PC-3 (cell line): ENCODE measurements around the gene SFTPB. TPM values are rescaled to one million over a fixed set of nuclear protein-coding genes. Genes with fewer than 3 reads are reported as not detected.

Experiments used
- ATAC-seq: fragments of 200-7000 bp; cut with Tn5 transposase; 2 replicates; pipeline ENCODE4 v1.9.1; 2020; ENCODE audit warnings: mild to moderate bottlenecking, moderate library complexity
- BruUV-seq: library from RNA; stranded (reverse); fragments of 400-500 nt; replicated peaks from 2 replicates; lab custom pipeline; 2021; lab: Mats Ljungman, UMichigan
- CTCF ChIA-PET: fragments of 300-600 bp; sonication (Branson Sonifier 250); formaldehyde crosslinking; loops from one replicate; lab custom pipeline; 2022; ENCODE audit warnings: antibody characterized with exemption; lab: Charles Lee
- POLR2A ChIA-PET: fragments of 300-600 bp; sonication (Branson Sonifier 250); formaldehyde crosslinking; loops from one replicate; lab custom pipeline; 2022; ENCODE audit warnings: antibody characterized with exemption; ENCODE audit not compliant: unreplicated experiment; lab: Charles Lee
- DNase-seq: peaks from one replicate; pipeline ENCODE4 v3.0.0-alpha.2; 2015
- H2AFZ ChIP-seq: fragments of 300-600 bp; sonication (generic); 2 replicates; pipeline ENCODE4 v1.6.0; 2016; ENCODE audit warnings: antibody characterized with exemption, low read length
- H3F3A ChIP-seq: fragments of 300-600 bp; sonication (generic); one replicate; pipeline ENCODE4 v1.6.0; 2017; ENCODE audit warnings: antibody characterized with exemption, low read length, control low read depth, mild to moderate bottlenecking; ENCODE audit not compliant: unreplicated experiment
- H3K27ac ChIP-seq: fragments of 300-600 bp; sonication (generic); 2 replicates; pipeline ENCODE4 v1.5.1; 2016; ENCODE audit warnings: mild to moderate bottlenecking, low read length
- H3K27me3 ChIP-seq: fragments of 300-600 bp; sonication (generic); 2 replicates; pipeline ENCODE4 v1.6.1; 2016; ENCODE audit warnings: low read length, mixed read lengths
- H3K36me3 ChIP-seq: fragments of 300-600 bp; sonication (generic); 2 replicates; pipeline ENCODE4 v1.6.1; 2016; ENCODE audit warnings: low read depth, mixed run types, low read length, mixed read lengths
- H3K4me1 ChIP-seq: fragments of 300-600 bp; sonication (generic); 2 replicates; pipeline ENCODE4 v1.5.1; 2016; ENCODE audit warnings: low read length; ENCODE audit not compliant: insufficient read depth
- H3K4me2 ChIP-seq: fragments of 300-600 bp; sonication (generic); 2 replicates; pipeline ENCODE4 v1.6.0; 2016; ENCODE audit warnings: low read length
- H3K4me3 ChIP-seq: fragments of 300-600 bp; sonication (generic); 2 replicates; pipeline ENCODE4 v1.5.1; 2016; ENCODE audit warnings: mild to moderate bottlenecking, low read length, mixed read lengths
- H3K79me2 ChIP-seq: fragments of 300-600 bp; sonication (generic); 2 replicates; pipeline ENCODE4 v1.6.1; 2017; ENCODE audit warnings: low read length, mixed read lengths
- H3K9ac ChIP-seq: fragments of 300-600 bp; sonication (generic); 2 replicates; pipeline ENCODE4 v1.6.0; 2016; ENCODE audit warnings: mild to moderate bottlenecking, low read length
- H3K9me2 ChIP-seq: fragments of 300-600 bp; sonication (generic); replicated peaks from 2 replicates; pipeline ENCODE4 v1.6.1; 2016; ENCODE audit warnings: mixed run types, low read length, mixed read lengths
- H3K9me3 ChIP-seq: fragments of 300-600 bp; sonication (generic); 2 replicates; pipeline ENCODE4 v1.6.1; 2016; ENCODE audit warnings: low read length, mixed read lengths
- H4K20me1 ChIP-seq: fragments of 300-600 bp; sonication (generic); 2 replicates; pipeline ENCODE4 v1.6.1; 2016; ENCODE audit warnings: low read length, mixed read lengths
- EZH2 ChIP-seq: fragments of 300-600 bp; sonication (generic); IDR thresholded peaks from one replicate; pipeline ENCODE4 v1.6.1; 2017; ENCODE audit warnings: antibody characterized with exemption, mild to moderate bottlenecking, low read length; ENCODE audit not compliant: unreplicated experiment
- EZH2phosphoT487 ChIP-seq: fragments of 300-600 bp; sonication (generic); IDR thresholded peaks from 2 replicates; pipeline ENCODE4 v1.6.1; 2018; ENCODE audit warnings: mild to moderate bottlenecking, antibody characterized with exemption, low read length, borderline replicate concordance
- intact Hi-C: fragments of 100-400 bp; cut with micrococcal nuclease; formaldehyde crosslinking; loops from 2 replicates; pipeline ENCODE4 v1.9.0; 2023
- total RNA-seq: library from RNA; depleted of rRNA; stranded (reverse); fragments of >200 nt; gene quantifications from 2 replicates; pipeline ENCODE4 v1.2.3, GENCODE V29; 2014
- TF ChIP-seq, protein P1 (sequence below): fragments of 300-600 bp; sonication (generic); conservative IDR thresholded peaks from 2 replicates; pipeline ENCODE4 v1.5.1; 2017; ENCODE audit warnings: antibody characterized with exemption, low read depth, mild to moderate bottlenecking, low read length

SFTPB gene
- total RNA-seq, 1 experiment from 2014 or later, result not detected

GRCh38 chr2:85681776-85682175 lies 13.8 kb upstream of the SFTPB start:
- H3K27ac ChIP-seq, result no peak overlapping the region
- ATAC-seq, result no peak
- POLR2A ChIA-PET, result no interaction called here

GRCh38 chr2:85681372-85681763 lies 13.4 kb upstream of the SFTPB start:
- H3K79me2 ChIP-seq, result no peaks in the 10 kb centered on the region
- DNase-seq, result no peak
- H3K4me3 ChIP-seq, result no peak overlapping the region
- no peaks in the 10 kb centered on the region for H4K20me1 ChIP-seq
- H3K27ac ChIP-seq, result no peak overlapping the region
- ChIA-PET CTCF (interaction anchor here (0.6 kb wide), 1 partner anchor 369 kb away, joined by 3 read pairs; no protein-coding TSS in a partner anchor), POLR2A (no interaction called here)
- peak; percentile 28; the same call in 1 of the 2 replicates for ATAC-seq
- H3K27me3 ChIP-seq, result no peaks in the 10 kb centered on the region
- no peaks in the 10 kb centered on the region for H3K36me3 ChIP-seq
- no peaks in the 10 kb centered on the region for H3K9me3 ChIP-seq
- H3K4me2 ChIP-seq, result peak overlapping the region; percentile 27; the same call in 1 of the 2 replicates
- no peaks in the 10 kb centered on the region for H3F3A ChIP-seq
- peaks cover 19% of the 10 kb centered on the region for H3K4me1 ChIP-seq
- H3K9ac ChIP-seq, result no peak overlapping the region
- no peaks in the 10 kb centered on the region for H3K9me2 ChIP-seq
- no peak overlapping the region for H2AFZ ChIP-seq
- intact Hi-C loops, result no loop called here
- no TSS peak for BruUV-seq
- TF ChIP-seq, protein P1, sequence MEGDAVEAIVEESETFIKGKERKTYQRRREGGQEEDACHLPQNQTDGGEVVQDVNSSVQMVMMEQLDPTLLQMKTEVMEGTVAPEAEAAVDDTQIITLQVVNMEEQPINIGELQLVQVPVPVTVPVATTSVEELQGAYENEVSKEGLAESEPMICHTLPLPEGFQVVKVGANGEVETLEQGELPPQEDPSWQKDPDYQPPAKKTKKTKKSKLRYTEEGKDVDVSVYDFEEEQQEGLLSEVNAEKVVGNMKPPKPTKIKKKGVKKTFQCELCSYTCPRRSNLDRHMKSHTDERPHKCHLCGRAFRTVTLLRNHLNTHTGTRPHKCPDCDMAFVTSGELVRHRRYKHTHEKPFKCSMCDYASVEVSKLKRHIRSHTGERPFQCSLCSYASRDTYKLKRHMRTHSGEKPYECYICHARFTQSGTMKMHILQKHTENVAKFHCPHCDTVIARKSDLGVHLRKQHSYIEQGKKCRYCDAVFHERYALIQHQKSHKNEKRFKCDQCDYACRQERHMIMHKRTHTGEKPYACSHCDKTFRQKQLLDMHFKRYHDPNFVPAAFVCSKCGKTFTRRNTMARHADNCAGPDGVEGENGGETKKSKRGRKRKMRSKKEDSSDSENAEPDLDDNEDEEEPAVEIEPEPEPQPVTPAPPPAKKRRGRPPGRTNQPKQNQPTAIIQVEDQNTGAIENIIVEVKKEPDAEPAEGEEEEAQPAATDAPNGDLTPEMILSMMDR, result no peak
- no peak for TF ChIP-seq EZH2phosphoT487
- TF ChIP-seq EZH2, result no peak

More at GRCh38 chr2:85681776-85682175, 13.8 kb upstream of the SFTPB start:
- Histone ChIP-seq H3K4me2 (no peak overlapping the region), H3K9ac (no peak overlapping the region), H3F3A (no peaks in the 10 kb centered on the region), H2AFZ (no peak overlapping the region), H3K9me3 (no peaks in the 10 kb centered on the region), H4K20me1 (no peaks in the 10 kb centered on the region), H3K9me2 (no peaks in the 10 kb centered on the region), H3K79me2 (no peaks in the 10 kb centered on the region), H3K4me1 (peaks cover 19% of the 10 kb centered on the region), H3K4me3 (no peak overlapping the region), H3K36me3 (no peaks in the 10 kb centered on the region), H3K27me3 (no peaks in the 10 kb centered on the region)
- intact Hi-C loops, result no loop called here
- no peak for TF ChIP-seq EZH2phosphoT487
- no peak for TF ChIP-seq EZH2
- TF ChIP-seq, protein P1, result no peak
- no peak for DNase-seq
- CTCF ChIA-PET, result interaction anchor here (0.6 kb wide), 1 partner anchor 369 kb away, joined by 3 read pairs; no protein-coding TSS in a partner anchor
- no TSS peak for BruUV-seq

DNA sequence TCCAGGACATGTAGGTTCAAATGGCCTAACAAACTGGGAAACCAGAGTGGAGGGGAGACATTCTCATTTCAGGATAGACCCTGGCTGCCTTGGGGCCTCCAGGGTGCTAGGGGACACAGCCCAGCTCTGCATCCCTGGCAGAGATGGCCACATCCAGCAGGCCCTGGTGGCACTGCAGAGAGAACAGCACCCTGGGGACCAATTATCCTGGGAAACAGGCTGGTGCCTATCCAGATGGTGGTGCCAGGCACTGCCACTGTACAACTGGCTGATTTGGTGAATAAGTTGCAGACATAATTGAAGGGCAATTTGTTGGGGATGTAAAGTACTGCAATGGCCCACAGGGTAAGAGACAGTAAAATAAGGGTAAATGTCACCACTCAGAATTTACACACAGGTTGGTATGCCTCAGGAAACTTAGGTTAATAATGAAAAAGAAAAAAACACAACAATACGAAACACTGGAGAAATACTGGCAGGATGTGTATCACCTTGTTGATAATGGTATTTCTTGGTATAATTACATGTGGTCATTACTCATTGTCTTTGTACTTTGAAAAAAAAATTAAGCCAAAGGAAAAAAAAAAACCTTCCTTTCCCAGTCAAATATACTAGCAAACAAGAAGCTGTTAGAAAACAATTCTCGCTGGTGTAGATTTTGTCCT lies 12.8 kb upstream of the SFTPB start:
- CTCF ChIA-PET, result interaction anchor here (0.6 kb wide), 1 partner anchor 370 kb away, joined by 3 read pairs; no protein-coding TSS in a partner anchor
- H3K9me2 ChIP-seq, result no peaks in the 10 kb centered on the region
- H3K9me3 ChIP-seq, result no peaks in the 10 kb centered on the region
- no peak overlapping the region for H3K9ac ChIP-seq
- peaks cover 19% of the 10 kb centered on the region for H3K4me1 ChIP-seq
- H3K4me2 ChIP-seq, result peak overlapping the region; percentile 27
- no peaks in the 10 kb centered on the region for H4K20me1 ChIP-seq
- TF ChIP-seq EZH2phosphoT487 (no peak), EZH2 (no peak)
- TF ChIP-seq, protein P1, result no peak
- no TSS peak for BruUV-seq
- no peak overlapping the region for H3K4me3 ChIP-seq
- no peak overlapping the region for H3K27ac ChIP-seq
- intact Hi-C loops, result no loop called here
- no peaks in the 10 kb centered on the region for H3F3A ChIP-seq
- H3K27me3 ChIP-seq, result no peaks in the 10 kb centered on the region
- POLR2A ChIA-PET, result no interaction called here
- no peaks in the 10 kb centered on the region for H3K36me3 ChIP-seq
- ATAC-seq (peak; percentile 20; the same call in 1 of the 2 replicates), DNase-seq (peak; percentile 17)
- H3K79me2 ChIP-seq, result no peaks in the 10 kb centered on the region
- no peak overlapping the region for H2AFZ ChIP-seq
